Kidney tubule cell (primary cell): ENCODE data around the gene GDI2.
"Not testable (repeated sequence)": the region's sequence is repeated elsewhere in the genome, so short reads cannot be mapped to it uniquely, and the experiment has no call there.

Source experiments
- DNase-seq: peaks from one replicate; pipeline ENCODE4 v3.0.0-alpha.2; 2018; ENCODE audit warnings: low spot score

Gene GDI2

DNA sequence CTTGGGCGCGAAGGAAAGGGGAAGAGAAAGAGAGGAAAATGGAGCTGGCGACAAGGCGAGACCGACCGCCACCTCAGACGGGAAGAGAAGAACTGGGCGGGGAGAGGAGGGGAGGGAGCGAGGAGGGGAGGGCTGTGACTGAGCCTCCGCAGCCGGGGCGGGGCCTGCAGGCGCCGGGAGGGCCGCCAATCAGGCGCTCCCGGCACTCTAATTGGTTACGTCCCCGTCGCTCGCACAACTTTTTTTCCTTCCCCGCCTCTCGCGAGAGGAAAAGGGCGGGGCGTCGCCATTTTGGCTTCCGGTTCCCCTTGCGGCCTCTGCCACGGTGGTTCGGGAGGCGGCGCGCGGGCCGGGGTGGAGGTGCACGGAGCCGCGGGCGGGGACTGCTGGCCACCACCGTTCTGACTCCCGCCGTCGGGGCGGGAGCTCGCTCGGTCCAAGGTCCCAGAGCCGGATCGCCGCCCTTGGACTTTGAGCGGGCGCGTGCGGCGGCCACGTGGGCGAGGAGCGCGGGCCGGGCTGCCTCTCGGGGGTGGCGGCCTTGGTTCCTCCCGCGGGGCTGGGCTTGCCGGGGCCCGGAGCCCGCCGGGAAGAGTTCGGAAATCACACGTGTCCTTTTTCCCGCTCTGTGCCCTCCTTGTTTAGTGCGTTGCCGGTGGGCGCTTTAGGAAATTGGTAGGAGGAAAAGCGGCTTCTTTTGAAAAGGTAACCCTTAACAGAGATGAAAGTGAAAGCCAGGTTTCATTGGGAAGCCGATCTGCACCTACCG lies at the start of gene GDI2:
GDI2 (minus strand) TSS at position 94 of the 769 bp plus-strand sequence. CDS start 176 bp downstream, outside the sequence.
- DNase-seq, result peak; percentile 97

DNA sequence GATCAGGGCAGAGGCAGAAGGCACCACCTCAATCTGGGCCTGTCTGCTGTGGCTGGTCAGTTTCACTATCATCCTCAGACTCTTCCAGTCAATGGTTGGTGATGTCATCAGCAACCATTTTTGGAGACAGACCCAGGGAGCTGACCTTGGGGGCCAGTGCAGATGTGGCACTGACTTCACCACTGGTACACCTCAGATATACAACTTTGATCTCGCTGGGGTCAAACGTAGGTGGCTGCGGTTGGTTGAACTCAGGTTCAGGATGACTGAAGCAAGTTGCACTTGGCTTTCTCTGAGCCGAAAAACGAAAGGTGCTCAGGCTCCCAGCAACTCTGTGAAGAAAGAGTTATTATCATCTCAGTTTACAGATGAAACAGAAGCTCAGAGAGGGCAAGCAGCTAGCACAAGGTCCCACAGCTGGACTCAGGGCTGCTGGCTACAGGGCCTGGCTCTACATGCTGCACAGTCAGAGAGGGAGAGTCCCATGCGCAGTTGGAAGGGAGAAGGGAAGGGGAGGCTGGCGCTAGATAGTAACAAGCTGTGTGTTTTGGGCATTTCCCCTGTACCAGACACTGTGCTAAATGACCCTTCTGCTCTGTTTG lies 49.2 kb upstream of the GDI2 start:
- DNase-seq, result peak; percentile 21

DNA sequence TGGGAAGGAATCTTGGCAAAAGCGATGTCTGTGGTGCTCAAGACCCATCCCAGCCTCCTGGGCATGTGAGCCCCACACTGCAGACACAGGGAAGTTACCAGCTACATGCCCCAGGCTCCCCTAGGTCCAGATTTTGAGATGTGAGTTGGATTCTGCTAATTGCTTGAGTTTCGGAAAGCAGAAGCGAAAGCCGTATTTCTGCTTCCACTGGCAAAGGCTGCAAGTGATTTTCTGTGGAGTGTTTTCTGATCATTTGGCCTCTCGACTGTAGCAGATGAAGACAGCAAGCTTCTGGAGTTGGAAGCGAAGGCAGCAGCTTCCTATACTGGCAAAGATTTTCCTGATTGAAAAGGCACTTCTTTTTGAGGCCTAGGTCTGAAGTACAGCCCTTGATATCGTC lies 46.8 kb upstream of the GDI2 start:
- no peak for DNase-seq

DNA sequence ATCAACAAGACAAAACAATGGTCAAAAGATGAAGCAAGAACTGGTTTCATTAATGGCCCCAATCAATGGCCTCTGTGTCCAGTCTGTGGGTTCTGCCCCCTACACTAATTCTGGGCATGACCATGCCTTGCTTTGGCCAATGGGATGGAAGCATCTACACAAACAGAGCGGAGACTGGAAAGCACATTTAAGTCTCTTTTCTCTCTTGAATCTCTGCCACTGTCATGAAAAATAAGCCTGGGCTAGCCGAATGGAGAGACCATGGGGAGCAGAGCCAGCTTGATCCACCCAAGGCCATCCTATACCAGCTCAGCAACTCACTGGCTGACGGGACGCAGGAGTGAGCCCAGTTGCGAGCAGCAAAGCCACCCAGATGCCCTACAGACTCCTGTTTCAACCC lies 45.6 kb upstream of the GDI2 start:
- DNase-seq, result no peak

DNA sequence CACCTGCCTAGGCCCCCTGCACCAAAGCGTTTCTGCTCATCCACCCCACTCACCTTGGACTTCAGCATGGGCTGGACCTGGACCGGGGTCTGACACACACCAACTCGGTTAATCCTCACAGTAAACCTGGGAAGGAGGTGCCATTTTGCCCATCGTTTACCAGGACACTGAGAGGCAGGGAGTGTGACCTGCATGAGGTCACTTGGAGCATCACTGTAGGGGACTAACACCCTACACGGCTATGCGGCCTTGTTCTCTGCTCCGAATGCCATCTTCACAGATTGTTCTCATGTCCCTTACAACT lies 43.4 kb upstream of the GDI2 start:
- no peak for DNase-seq

DNA sequence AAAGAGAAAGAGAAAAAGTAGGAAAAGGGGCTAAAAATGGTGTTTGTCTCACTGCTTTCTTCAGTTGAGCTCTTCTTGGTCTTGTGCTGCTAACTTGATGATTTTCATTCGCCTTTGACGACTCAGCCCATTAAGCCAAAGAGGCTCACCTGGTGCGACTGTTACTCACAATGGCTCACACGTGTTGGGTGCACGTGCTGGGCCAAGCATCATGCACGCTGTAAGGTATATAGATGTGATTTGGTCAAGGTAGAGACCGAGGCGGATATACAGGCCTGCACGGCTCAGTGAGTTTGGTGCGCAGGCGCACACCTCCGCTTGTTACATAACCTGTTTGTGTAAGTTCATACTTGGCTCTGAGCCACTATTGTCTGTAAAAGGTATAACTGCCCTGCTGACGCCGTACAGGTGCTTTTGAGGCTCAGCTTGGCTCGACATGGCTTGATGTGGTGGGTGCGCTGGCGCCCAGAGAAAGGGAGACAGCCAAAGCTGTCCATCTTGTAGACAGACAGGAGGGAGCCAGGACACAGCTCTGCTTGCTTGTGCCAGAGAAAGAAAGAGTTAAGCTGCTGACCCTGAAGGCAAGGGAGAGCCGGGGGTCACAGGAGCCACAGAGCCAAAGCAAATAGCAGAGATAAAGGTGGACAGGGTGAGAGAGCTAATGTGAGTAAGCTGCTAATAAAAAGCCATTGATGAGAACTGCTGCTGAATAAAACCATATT lies 42.9 kb upstream of the GDI2 start:
- no peak for DNase-seq

DNA sequence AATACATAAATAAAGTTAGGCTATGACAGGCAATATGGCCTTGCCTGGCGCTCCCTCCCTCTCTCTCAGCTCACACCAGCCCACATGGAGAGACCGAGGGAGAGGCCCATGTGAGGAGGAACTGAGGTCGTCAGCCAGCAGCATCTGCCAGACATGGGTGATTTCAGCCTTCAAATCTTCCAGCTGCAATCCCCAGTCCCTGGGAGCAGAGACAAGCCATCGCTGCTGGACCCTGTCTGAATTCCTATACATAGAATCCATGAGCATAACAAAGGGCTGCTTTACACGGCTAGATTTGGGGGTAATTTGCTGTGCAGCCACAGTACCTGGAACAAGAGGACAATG lies 40.9 kb upstream of the GDI2 start:
- no peak for DNase-seq

DNA sequence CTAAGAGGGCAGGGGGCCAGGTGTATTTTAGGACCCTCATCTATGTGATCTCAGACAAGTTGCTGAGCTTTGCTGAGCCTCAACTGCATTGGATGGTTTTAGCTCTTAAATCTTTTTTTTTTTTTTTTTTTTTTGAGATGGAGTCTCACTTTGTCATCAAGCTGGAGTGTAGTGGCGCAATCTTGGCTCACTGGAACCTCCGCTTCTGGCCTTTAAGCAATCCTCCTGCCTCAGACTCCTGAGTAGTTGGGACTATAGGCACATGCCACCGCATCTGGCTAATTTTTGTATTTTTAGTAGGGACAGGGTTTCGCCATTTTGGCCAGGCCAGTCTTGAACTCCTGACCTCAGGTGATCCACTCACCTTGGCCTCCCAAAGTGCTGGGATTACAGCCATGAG lies 33.4 kb upstream of the GDI2 start:
- not testable (repeated sequence) for DNase-seq

DNA sequence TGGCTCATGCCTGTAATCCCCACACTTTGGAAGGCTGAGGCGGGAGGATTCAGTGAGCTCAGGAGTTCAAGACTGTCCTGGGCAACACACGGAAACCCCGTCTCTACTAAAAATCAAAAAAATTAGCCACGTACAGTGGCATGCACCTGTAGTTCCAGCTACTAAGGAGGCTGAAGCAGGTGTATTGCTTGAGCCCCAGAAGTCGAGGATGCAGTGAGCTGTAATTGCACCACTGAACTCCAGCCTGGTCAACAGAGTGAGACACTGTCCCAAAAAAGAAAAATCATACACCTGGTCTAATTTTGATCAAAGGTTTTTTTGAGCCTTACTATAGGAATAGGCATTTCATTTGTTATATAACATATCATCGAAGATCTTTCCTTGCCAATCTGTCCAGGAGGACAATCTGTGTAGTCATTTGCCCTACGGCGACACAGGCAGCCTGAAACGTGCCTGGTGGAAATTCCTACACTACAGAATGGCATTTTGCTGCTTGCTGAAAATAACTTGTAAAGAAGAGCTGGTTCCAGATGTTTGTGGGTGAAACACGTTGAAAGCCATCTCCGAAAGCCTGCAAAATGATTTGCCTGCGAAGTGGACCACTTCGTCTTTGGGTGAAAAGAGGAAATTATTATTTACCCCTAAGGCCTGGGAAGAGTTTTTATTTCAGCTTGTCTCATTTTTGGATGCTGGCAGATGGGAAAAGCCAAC lies 31.3 kb upstream of the GDI2 start:
- DNase-seq, result no peak

DNA sequence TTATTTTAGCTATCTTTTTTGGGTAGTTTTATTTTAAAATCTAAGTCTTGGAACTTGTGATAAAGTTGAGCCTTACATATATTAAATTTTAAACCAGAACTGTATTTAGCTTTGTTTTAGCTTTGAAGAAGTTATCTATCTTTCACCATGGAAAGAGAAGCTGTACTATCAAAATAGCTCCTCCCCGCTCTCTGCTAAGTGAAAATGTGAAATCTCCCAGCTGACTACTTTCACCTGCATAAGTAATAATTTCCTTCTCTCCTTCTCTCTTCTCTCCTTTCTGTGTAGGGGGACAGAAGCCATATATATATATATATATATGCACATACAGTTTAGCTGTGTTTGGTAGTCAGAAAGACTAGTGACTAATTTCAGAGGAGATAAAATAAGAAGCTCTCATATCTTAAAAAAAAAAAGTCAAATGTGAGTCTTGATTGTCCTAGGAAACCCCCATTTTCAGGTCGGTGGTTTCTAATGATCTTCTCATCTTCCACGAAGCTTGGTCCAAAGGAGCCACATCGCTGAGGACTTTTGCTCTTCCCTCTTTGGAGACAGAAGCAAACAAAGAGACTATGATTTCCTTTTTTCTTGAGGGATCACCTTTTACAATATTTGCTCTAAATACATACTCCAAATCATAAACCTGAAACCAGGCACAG lies 30.6 kb upstream of the GDI2 start:
- DNase-seq, result no peak

DNA sequence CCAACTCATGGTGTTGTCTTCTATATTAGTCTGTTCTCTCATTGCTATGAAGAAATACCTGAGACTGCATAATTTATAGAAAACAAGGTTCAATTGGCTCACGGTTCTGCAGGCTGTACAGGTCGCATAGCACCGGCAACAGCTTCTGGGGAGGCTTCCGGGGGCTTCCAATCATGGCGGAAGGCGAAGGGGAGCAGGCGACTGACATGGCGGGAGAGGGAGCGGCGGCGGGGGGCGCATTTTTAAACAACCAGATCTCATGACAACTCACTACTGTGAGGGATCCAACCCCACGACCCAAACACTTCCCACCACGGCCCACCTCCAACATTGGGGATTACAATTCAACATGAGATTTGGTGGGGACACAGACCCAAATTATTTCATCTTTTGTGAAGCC lies 28.7 kb upstream of the GDI2 start:
- no peak for DNase-seq

DNA sequence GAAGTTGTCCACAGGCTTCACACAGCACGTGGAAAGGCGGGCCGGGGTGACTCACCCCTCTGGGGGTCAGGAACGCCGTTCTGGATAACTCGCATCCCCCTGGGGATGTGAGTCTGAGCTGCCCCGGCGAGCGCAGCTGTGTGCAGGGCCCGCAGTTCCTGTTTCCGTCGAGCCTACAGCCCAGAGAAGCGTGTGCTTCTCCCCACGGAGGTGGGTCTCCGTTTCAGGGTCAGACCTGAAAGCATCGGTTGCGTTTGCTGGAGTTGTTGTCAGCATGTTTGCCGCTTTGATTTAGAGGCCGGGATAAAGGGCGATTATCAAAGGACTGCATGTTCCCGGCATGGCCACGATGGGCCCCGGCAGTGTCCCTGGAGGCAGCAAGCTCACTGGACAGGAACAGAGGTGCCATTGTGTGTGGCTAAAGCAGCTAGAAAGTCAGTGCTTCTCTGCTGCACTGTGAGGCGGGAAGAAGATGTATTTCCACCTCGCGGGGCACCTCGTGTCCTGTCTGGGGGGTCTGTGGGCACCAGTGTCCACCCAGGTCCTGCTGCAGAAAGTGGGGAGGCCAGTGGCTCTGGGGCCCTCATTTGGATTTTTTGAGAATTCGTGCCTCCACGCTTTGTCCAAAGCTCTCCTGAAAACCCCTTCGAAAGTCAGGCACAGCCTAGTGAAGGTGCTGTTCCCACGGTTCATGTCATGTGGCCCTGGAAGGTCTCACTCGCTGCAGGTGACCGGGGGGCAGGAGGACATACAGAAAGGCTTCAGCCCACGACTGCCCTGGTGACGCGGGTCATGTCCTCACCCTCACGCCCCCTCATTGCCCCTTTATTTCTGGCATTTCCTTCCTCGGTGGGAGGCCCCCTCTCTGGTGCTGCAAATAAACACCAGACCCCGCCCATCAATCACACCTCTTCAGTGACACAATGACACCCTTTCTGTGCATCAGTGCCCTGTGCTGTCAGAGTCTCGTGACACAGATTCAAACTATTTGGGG lies 27.4 kb upstream of the GDI2 start:
- peak; percentile 79 for DNase-seq

DNA sequence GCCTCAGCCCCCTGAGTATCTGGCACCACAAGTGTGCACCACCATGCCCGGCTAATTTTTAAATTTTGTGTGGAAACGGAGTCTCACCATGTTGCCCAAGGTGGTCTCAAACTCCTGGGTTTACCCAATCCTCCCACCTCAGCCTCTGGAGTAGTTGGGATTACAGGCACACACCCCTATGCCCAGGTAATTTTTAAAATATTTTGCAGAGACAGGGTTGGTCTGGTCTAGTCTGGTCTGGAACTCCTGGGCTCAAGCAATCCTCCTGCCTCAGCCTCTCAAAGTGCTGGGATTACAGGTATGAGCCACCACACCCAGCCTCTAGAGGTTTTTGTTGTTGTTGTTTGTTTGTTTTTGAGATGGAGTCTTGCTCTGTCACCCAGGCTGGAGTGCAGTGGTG lies 22.9 kb upstream of the GDI2 start:
- not testable (repeated sequence) for DNase-seq

DNA sequence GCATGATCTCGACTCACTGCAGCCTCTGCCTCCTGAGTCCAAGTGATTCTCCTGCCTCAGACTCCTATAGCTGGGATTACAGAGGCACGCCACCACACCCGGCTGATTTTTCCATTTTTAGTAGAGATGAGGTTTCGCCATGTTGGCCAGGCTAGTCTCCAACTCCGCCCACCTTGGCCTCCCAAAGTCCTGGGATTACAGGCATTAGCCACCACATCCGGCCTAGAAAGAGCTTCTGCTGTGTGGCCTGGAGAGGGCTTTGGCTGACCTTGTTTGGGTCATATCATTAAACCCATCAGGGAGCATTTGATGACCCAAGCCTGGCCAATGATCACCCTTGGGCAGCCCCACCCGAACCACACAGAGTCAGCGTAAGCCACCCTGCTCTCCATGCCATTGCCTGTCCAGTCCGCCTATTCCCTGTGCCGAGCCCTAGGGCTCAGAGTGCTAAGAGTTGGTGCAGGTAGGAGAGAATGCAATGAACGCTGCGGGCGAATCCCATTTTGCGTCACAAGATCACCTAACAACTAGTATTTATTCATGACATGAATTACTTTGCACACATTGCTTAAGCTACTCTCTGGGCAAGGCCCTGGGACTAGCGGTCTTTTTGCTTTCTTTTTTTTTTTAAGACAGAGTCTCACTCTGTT lies 22.3 kb upstream of the GDI2 start:
- DNase-seq, result no peak

DNA sequence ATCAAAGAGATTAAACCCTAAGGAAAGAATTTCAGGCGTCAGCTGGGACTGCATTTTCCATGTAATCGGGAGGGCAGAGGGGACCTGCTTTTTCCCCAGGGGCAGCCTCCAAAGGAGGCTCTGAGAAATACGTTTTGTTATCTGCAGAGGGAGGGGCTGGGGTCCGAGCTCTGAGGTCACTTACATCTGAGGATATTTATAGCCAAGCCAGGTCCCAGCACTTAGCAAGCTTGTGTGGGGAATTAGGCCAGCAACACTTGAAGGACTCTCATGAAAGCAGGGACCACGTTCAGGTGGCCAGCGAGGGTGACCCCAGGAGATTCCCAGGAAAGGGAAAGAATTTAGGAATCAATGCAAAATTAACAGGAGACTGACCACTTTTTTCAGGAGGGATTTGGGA lies 20.6 kb upstream of the GDI2 start:
- no peak for DNase-seq

DNA sequence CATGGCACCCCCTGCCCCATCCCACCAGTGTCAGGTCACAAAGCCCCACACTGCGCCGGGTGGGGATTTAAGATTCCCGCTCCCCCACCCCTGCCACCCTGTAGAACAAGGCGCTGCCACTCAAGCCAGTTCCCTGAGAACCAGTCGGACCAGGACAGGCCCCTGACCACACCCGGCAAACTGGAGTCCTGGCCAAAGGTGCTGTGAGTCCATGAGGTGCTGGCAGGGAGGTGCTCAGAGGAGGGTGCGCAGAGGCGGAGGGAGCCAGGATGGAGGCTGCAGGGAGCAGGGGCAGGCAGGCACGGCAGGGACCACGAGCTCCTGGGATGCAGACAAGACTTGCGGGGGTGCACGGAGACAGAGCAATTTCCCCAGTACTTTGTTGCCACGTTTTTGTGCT lies 19.7 kb upstream of the GDI2 start:
- DNase-seq, result no peak

DNA sequence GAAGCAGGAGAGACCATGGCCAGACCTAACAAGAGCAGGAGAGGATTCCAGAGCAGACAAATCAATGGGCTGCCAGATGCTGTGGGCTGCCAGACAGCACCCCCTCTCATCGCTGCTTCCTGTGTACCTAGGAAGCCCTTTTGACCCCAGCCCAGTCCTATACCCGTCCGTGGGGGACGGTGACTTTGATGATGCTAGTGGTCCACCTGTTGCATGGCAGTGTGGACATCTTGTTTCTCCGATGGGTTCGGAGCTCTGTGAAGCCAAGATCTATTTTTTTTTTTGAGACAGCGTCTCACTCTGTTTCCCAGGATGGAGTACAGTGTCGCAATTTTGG lies 18.2 kb upstream of the GDI2 start:
- DNase-seq, result no peak

DNA sequence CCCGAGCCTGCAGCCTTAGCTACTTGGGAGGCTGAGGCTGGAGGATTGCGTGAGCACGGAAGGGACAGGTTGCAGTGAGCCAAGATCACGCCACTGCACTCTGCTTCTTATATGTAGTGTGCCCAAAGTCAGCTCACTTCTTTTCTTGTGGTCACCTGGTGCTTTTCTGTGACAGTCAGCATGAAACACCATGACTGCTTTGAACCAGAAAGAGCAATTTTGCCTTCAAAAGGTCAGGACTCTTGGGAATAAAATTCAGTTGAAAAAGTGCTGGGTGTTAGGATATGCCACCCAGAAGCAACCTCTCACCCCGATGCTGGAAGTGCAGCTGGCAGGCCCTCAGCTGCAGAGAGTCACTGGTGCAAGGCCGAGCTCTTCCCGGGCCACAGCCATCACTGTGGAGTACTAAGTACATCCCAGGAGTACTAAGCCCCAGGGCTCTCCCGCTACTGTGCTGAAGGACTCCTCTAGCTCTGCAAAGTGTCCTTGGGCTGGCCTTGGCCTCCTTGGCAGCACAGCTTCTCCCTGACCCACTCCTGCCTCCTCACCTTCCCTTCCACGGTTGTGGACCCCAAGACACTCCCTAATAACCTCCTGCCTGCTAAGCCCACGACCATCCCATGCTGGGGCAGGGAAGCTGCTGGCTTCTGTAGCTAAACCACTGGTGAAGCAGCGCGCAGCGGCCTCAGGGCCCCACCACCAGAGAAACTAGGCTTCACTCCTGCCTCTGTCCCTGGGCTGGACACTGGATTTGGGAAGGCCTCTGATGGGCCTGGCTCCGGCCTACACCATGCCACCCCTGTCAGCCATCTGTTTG lies 17.6 kb upstream of the GDI2 start:
- no peak for DNase-seq

DNA sequence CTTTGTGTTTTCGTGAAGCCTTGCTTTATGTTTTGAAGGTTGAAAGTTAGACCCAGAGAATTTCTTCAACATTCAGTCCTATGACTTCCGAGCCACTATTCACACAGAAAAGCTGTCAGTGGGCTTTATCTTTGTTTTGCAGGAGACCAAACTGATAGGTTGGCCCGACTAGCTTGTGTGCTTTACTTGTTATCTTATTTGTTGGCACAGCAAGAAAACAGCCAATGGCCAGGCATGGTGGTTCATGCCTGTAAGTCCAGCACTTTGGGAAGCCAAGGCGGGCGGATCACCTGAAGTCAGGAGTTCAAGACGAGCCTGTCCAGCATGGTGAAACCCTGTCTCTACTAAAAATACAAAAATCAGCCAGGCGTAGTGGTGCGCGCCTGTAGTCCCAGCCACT lies 16.0 kb upstream of the GDI2 start:
- no peak for DNase-seq

DNA sequence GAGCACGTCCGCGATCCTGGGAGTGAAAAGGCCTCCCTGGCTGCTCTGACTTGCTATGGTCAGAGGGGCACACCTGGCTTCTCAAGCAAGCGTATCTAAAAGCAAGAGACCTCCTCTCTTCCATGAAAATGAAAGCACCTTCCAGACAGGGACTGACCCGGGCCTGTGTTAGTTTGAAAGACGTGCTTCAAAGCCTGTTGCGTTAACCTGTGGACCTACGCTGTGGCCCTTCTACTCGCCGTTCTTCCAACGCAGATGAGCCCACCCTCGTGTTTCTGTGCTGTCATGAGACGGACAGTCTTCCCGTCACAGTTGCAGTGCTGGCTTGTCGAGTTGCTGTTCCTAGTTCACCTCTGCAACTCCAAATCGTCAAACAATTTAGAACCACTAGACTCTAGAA lies 15.5 kb upstream of the GDI2 start:
- no peak for DNase-seq
